Stimulated activated CD8-positive, alpha-beta memory T cell treated with anti-CD3 and anti-CD28 coated beads, Interleukin-12 subunit alpha, Interleukin-12 subunit beta, amount 100 ng/mL, for 24 hours (primary cell): ENCODE results near the gene KRT8.
"Not testable (repeated sequence)": the region's sequence is repeated elsewhere in the genome, so short reads cannot be mapped to it uniquely, and the experiment has no call there.

Experiments used
- DNase-seq: peaks from one replicate; pipeline ENCODE4 v3.0.0-alpha.2; 2020; ENCODE audit errors: extremely low read depth

KRT8 gene

DNA sequence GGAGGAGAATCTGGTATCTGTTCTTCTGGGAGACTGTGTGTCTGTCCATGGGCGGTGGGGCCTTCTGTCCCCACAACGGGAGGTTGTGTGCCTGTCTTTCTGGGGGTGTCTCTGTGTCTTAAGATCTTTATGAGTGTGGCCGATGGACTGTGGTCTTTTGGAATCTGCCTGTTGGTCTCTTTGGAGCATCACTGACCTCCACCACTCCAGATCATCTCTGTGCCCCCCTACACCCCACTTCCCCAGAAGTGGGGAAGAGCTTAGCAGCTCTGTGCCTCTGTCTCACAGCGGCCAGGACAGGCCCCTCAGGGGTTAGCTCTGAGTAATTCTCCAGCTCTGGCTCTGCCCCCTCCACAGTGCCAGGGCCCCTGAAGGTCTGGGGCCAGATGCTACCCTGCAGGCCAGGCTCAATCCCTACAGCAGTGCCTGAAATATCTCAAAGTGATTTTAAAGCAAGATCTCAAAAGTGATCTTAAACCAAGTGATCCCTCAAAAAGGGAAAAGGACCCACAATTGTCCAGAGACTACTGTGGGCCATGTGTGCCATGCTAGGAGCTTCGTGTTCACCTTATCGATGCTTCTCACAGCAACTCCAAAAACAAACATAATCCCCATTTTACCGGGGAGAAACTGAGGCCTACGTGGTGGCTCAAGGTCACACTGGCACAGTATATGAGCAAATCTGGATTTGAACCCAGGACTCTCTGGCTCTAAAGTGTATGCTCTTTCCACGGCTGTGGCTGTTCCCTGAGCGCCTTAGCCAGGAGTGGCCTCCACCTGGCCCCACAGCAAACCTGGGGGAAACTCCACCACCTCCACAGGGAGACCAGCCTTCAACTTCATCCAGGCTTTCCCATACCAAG, 30.1 kb downstream of the KRT8 start:
- DNase-seq = no peak

GRCh38 chr12:52873832-52874572, 30.9 kb downstream of the KRT8 start:
- peak; percentile 20 for DNase-seq

GRCh38 chr12:52873513-52873831, 31.4 kb downstream of the KRT8 start:
- no peak for DNase-seq

DNA sequence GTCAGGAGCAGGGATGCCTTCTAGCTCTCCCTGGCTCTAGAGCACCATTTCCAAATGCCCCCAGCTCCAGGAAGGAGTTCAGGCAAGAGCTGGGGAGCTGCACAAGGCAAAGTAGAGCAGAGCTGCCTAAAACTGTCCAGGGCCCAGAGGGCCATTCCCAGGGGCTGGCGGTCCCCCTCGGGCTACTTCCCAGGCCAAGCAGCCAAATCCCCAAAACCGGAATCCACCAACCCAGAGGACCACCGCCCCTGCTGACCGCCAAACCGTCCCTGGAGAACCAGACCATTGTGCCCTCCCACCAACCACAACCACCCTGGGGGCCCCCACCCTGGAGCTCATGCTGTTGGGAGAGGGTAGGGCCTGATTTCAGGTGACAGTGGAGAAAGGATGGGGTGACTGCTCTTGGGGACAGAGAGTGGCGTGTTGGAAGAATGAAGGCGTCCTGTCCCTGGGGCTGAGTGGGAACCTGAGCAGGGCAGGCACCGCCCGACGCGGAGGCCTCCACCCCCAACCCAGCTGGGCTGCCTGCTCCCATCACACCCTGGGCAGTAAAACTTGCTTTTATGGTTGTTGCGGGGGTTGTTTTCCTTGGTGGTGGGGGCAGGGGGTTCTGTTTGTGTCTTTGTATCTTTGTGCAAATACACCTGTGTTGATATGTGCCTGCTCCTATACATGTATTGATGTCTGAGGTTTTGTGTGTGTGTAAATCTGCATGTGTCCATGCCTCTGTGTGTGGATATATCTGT, 32.1 kb downstream of the KRT8 start:
- no peak for DNase-seq

DNA sequence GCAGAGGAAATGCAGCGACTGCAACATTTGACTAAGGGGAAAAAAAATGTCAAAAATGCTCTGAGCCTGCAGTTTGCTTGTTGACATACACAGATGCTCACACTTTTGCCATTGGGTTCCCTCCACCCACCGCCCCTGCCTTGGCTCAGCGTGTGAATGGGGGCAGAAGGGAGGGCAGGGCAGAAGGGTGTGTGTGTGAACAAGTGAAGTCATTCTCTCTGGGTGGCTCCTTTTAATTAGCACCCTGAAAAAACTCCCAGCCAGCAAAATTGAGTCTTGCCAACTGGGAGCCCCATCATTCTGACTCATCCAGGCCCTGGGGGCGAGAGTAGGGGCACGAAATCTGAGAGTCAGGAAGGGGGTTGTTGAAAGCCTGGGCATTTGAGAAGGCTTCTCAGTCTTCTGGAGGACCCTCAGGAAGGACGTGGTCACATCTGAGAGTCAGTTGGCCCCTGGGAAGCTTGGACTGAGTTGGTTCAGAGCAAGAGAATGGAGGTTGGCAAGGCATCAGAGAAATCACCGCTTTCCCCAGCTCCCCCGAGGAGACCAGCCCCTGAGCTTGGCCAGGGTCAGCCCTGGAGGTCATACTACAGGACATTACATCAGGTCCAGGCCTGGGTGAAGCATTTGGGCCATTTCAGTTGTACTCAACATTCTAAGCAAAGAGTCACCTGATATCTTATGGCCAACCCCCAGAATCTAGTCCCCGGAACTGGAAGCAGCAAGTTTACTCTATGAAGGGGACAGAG, 33.4 kb downstream of the KRT8 start:
- DNase-seq = no peak

DNA sequence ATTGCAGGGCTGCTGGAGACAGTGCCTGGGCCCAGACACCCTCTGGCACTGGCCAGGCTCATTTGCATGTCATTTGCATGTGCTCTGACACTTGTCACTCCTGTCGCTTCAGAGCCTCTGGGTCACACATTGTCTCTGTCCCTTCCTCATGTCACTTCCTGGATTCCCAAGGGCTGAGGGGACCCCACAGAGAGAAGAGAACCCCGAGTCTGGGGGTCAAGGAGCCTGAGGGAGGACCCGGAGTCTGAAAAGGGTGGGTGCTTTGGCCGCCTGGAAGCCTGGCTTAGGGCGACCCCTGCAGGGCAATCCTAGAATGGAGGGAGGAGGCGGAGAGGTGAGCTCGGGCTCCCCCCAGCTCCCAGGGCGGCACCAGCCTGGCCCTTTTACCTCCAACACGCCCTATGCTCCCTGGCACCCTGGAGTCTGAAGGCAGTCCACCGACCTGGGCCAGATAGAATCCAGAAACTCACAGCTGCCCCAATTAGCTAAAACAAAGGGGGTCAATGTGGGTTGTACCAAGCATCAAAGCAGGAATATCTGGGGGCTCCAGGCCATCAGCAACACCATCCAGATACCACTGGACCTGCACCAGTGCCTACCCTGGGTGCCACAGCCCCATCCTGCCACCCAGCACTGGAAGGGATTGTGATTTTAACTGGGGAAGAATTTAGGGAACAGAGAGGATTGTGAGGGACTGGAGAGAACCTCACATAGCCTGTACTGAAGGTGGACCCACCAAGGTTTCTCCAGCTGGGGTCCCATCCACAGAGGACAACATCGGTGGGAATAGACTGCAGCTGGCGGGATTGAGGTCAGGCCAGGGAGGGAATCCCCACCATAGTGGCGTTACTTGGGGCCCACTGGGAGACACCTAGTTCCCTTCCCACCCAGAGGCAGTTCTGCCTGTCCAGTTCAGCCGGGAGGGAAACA, 34.2 kb downstream of the KRT8 start:
- peak; percentile 39 for DNase-seq

GRCh38 chr12:52867642-52868041, 37.2 kb downstream of the KRT8 start:
- no peak for DNase-seq

DNA sequence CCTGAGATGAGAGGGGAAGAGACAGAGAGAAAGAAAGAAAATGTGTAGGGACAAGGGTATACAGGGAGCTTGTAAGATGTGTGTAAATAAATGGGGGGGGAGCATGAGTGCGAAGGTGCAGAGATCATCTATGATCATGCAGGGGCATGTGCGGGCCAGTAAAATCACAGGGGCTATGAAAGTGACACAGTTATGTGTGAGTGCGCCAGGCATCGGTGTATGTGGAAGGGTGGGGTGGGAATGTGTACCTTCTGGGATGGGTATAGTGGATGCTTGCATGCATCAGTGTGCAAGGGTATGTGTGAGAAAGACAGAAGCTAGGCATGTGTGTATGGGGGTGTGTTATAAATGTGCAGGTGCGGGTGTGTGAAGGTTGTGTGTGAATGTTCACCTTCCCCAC, 37.7 kb downstream of the KRT8 start:
- no peak for DNase-seq

DNA sequence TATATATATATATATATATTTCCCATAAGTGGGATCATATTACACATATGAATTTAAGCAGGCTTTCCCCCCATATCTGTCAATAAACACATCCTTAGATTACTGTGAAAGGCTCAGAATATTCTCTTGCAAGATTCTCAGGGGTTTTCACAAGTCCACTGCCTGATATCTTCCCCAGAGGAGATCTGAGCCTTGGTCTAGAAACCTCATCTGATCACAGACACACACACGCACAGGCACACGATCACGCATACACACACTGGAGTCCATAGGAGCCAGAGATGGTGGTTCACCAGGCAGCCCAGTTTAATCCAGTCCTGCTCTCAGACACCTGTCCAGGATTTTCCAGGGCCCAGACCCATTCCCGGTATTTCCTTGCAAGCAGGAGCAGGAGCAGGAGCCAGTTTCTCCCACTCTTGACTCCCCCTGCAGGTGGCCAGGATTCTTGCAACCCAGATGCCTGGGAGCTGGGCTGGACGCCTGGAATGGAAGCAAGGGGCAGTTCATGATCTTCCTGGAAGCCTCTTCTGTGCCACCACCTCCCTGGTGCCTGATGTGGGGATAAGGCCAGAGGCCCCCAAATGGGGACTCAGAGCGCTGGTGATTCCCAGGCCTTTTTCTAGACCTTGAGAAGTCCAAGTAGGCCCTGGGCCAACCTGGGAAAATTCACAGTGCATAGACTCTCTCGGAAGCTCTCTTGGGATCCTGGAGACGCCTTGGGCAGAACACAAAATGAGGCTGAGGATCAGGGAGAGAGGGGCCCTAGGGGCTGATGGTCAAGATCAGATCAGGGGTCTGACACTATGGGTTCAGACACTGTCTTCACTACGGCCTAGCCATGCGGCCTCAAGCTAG, 39.6 kb downstream of the KRT8 start:
- DNase-seq = no peak

GRCh38 chr12:52862023-52862422, 42.9 kb downstream of the KRT8 start:
- DNase-seq = no peak

- DNase-seq = no peak
These were observed 43.4 kb downstream of the KRT8 start for GRCh38 chr12:52861511-52861910.

- no peak for DNase-seq
These were observed 44.6 kb downstream of the KRT8 start for GRCh38 chr12:52860102-52860823.

DNA sequence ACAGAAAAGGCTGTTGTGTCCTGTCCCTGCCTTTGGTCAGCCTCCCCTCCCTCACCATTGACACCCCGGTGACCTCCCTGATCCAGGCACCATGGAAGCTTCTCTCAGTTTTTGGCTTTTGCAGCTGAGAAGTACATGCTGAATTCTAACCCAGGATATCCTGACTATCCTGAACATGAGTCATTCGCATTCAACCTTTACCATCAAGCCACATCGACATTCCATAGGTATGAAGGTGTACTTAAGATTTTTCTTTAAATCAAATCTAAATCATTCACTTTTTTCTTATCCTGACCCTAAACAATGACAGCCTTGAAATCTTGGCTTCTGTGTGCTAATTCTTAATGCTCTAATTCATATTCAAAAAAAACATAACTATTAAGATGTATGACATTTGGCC, 47.4 kb downstream of the KRT8 start:
- DNase-seq = no peak

DNA sequence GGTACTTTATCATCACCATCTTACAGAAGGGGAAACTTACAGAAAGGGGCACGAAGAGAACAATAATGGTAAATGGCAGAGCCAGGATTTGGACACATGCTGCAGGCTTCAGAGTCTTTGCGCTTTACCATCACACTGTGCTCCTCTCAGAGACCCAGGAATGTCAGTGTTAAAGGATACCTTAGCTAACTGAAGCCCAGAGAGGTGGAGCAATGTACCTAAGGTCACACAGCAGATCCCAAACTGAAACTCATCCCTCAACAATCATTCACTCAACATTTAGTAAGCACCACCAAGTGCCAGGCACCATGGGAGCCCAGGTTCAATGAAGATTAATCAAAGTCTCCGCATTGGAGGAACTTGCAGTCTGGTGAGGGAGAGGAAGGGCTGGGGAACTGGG, 48.1 kb downstream of the KRT8 start:
- no peak for DNase-seq

GRCh38 chr12:52856077-52856476, 48.8 kb downstream of the KRT8 start:
- DNase-seq = not testable (repeated sequence)

GRCh38 chr12:52851787-52852186, 53.1 kb downstream of the KRT8 start:
- no peak for DNase-seq

DNA sequence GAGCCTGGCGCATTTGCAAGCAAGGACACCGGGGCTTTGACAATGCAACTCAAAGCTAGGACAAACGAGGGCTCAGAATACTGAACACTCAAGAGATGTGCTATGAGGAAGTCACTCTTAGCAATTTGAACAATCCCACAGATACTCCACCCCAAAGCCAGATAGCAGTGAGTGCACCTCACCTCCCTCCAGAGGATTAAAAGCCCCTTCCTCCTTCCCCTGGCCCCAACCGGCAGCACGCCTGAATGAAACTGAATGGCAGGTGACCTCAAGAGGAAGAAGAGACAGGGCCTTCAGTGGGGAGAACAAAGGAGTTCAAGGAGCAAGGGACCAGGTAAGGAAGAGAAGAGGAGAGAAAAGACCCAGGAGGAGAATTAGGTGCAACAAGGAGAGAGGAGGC, 54.2 kb downstream of the KRT8 start:
- DNase-seq = no peak

DNA sequence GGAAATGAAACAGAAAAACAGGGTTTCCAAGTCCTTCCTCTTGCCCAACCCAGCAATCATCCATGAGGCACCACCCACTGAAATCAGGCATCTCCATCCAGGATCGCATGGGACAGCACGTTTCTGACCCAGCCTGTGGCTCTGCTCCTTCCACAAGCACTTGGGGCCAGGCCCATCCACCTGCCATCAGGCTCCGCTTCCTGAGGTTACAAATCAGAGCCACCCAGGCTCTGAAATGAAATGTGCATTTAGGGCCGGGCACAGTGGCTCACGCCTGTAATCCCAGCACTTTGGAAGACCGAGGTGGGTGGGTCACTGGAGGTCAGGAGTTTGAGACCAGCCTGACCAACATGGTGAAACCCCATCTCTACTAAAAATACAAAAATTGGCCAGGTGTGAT, 55.4 kb downstream of the KRT8 start:
- no peak for DNase-seq

DNA sequence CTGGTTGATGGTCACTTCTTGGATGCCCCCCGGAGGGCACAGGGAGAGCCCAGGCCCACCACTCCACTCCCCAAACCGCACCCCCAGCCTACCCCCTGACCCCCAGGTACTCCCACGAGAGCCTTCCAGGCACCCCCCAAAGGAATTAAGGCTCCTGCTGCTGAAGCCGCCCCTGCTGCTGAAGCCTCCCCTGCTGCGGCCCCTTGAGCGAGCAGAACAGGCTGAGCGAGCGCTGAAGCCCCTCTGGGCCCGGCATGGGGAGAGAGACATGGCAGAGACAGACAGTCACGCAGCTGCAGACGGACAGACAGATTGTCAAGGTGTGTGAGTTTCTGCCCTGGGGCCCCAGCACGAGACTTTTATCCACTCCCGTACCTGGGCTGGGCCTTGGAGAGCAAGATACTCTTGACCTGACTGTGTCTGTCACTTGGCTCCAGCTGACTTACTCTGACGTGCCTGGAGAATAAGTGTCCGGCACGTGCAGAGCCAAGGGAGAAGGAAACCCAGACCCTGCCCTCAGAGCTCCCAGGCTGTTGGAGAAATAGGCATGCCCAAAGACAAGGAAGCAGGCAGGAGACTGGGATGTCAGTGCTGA, 56.1 kb downstream of the KRT8 start, which contains the start of gene KRT78:
Gene KRT78 (minus strand): TSS at position 334 of the 595 bp plus-strand sequence. CDS start 64 bp downstream, at position 270.
- no peak for DNase-seq
